Smooth muscle cell of the brain vasculature (primary cell): ENCODE results near the gene PRLH.

Experiments used
- DNase-seq: peaks from one replicate; pipeline ENCODE4 v3.0.0-alpha.2; 2012; ENCODE audit warnings: low read depth, low spot score

The PRLH gene

DNA sequence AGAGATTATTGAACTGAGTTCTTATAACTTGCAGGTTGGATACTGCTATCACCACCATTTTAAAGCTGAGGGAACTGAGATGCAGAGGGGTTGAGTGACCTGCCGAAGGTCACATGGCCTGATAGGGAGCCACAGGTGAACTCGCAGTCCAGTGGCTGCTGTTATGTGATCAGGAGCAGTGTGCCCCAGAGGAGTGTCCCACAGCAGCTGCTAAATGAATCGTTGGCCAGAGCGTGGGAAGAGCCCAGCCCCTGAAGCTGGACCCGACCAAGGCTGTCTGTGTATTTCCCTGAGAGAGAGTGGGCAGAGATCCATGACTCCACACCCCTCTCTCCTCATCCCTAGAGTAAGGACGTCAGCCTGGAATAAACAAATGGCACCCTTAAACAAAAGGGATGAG, 26.7 kb upstream of the PRLH start:
- DNase-seq: no peak

DNA sequence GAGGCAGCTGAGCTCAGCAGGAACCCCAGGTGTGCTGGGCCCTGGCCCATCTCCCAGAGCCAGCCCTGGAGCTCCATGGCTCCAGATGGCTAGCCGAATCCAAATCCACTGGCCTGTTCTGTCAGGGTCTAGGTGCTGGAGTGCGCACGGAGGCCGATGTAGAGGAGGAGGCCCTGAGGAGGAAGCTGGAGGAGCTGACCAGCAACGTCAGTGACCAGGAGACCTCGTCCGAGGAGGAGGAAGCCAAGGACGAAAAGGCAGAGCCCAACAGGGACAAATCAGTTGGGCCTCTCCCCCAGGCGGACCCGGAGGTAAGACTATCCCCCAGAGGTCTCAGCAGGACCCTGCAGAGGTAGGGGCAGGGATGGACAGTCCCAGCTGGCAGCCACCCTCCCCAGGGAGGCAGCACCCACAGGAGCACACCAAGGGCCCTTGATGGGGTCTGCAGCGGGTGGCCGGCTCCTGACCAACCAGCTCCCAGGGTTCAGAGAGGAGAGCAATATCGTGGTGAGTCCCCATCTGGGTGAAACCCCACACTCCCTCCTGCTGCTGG, 26.1 kb upstream of the PRLH start:
- no peak for DNase-seq

DNA sequence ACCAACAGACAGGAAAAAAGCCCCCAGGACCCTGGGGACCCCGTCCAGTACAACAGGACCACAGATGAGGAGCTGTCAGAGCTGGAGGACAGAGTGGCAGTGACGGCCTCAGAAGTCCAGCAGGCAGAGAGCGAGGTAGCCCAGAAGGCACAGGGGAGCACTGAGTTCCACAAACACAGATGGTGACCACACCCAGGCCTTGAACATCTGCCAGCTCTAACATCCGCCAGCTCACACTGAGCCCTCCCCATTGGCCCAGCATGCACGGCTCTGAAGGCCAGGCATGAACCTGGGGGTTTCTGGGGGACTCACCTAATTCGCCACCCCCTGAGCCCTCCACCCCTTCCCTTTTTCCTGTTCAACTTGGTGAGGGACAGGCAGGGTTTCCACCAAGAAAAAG, 25.6 kb upstream of the PRLH start:
- DNase-seq: no peak

DNA sequence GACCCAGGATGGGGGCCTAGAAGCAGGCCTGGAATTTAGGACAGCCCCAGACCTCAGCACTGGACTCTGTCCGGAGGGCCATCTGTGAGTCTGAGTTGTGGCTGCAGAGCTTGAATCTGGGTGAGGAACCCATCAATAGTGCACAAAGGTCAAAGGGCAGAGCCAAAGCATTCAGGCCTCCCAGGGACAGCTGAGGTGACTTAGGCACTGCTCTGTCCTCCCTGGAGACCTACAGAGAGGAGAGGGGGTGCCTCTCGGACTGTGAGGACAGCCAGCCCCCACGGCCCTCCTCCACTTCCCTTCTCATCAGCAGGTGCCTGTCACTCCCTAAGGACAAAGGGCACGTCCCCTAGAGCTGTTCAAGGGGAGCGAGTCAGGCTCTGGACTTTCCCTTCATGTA, 25.1 kb upstream of the PRLH start:
- DNase-seq: no peak

GRCh38 chr2:237542001-237542704, 24.2 kb upstream of the PRLH start:
- DNase-seq: no peak

GRCh38 chr2:237546040-237546875, 20.1 kb upstream of the PRLH start:
- no peak for DNase-seq

DNA sequence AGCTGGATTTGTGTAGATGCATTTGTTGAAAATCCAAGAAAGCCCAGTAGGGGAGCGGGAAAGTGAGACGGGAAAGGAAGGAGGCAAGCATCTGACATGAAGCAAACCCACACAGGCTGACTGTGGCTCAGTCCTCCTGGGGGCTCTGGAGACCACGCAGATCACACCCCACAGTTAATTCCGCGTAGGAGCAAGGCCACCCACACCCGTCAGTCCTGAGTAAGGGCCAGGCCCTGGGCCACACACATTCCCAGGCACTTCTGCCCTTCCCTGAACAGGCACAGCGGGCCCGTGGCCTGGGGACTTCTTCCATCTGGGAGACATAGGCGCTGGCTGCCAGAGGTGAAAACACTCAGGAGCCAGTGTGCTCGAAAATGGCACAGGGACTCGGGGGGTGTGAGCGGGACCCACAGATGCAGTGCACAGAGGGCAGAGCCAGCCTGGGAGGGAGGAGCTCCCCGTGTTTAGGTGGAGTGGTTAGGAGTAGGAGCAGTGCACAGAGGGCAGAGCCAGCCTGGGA, 19.4 kb upstream of the PRLH start:
- no peak for DNase-seq

- no peak for DNase-seq
Observed at GRCh38 chr2:237547841-237548416, 18.4 kb upstream of the PRLH start.

DNA sequence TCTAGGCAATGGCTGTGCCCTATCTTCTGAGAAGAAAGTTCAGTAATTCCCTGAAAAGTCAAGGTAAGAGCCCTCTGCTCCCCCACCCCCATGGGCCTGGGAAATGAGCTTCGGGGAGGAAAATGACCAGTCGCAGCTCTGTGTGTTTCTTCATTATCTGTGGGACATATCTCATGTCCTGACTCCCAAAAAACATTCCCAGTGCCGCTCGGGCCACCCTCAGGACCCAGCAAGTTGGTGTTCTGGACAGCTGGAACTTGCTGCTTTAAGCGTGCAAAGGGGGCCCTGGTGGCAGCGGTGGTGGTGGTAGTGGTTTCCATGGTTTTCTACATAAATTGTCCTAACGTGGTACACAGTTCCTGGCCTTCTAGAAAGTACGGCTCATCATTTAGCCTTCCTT, 17.2 kb upstream of the PRLH start:
- no peak for DNase-seq

GRCh38 chr2:237549643-237550415, 16.5 kb upstream of the PRLH start:
- no peak for DNase-seq

GRCh38 chr2:237551071-237551574, 15.3 kb upstream of the PRLH start:
- DNase-seq: no peak

GRCh38 chr2:237552908-237553307, 13.5 kb upstream of the PRLH start:
- DNase-seq: no peak

DNA sequence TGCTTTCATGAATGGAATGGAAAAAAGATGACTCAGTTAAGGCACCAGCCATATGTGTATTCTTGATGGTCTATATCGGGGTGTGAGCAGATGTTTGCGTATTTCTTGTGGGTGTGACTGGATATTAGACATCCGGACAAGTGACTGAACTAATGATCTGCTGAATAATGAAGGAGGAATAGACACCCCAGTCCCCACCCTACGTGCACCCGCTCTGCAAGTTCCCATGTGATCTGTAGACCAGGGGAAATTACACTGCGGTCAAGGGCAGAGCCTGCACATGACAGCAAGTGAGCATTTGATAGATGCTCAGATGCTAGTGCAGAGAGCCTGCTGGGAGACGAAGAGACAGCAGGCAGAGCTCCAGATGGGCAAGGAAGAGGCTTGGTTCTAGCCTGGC, 12.4 kb upstream of the PRLH start:
- no peak for DNase-seq

GRCh38 chr2:237555560-237555959, 10.8 kb upstream of the PRLH start:
- DNase-seq: no peak

DNA sequence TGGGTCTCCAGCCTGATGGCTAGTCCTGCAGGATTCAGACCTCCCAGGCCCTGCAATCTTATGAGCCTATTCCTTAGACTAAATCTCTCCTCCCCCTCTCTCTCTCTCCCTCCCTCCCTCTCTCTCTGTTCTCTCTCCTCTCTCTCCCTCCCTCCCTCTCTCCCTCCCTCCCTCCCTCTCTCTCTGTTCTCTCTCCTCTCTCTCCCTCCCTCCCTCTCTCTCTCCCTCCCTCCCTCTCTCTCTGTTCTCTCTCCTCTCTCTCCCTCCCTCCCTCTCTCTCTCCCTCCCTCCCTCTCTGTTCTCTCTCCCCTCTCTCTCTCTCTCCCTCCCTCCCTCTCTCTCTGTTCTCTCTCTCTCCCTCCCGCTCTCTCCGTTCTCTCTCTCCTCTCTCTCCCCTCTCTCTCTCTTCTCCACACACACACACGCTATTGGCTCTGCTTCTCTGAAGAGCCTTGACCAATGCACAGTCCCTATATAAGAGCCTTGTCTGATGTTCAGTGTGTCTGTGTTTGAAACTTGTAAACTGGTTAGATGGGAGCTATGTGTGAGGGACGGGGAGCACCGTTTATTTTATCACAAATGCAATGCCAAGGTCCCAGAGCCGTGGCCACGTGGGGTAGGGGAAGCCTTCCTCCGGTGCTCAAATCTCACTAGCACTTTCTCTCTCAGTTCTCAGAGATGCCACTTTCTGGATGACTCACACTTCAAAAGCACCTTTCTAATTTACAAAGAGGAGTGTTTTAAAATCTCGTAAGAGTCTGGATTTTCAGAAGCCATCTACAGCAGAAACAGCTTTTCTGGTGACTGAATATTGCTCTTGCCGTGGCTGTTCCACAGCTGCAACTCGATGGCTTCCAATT, 9.4 kb upstream of the PRLH start:
- DNase-seq: no peak

DNA sequence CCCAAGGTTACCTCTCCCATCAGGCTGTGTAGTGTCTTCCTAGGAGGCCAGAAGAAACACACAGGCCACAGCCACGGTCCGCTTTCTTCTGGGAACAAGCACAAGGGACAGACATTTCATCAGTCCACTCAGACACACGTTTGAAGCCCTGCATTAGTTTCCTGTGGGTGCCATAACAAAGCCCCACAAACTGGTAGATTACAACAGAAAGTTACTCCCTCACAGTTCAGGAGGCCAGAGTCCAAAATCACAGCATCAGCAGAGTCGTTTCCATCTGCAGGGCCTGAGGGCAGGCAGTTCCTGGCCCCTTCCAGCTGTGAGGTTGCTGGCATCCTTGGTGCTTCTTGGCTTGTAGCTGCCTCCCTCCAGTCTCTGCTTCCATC, 8.8 kb upstream of the PRLH start:
- DNase-seq: no peak

DNA sequence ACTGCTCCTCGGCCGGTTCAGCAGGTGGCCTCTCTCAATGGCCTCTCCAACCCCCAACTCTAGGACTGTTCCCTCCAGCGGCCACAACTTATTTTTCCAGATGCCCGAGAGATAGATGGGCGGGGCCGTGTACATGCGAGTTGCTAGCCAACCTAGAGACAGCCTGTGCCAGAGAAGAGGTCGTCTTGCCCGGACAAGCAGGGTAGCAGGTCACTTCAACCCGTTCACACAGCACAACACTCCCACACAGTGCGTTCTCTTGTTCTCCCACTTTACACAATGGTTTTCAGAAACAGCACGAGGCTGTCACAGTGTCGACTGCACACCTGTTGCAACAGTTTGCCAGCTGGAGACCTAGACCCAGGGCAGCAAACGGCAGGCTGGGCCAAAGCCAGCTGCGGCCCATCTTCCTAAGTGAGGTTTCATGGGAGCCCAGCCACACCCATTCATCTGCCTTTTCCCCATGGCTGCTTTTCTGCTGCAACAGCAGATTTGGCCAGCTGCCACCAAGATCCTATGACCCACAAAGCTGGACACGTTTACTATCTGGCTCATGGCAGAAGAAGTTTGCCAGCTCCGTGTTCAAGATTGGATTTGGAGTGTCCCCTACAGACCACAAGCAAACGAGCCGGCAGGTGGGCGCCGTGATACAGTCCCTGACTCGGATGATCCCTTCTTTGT, 7.3 kb upstream of the PRLH start:
- no peak for DNase-seq

GRCh38 chr2:237561221-237561620, 5.2 kb upstream of the PRLH start:
- no peak for DNase-seq

GRCh38 chr2:237563816-237564215, 2.6 kb upstream of the PRLH start:
- DNase-seq: no peak
